ENCODE results near the gene UNC13C. TPM values are rescaled to one million over a fixed set of nuclear protein-coding genes. Genes with fewer than 3 reads are reported as not detected.

The UNC13C gene
- total and polyA plus RNA-seq, 4 donors: 0.05 to 16.0 (median 0.12) TPM; not detected in 1

GRCh38 chr15:54127574-54127973, 149.3 kb downstream of the UNC13C start:
- Histone ChIP-seq H3K9ac (ENCODE audit: insufficient read depth in 1 of 2, low read length in 2 of 2) (no peak overlapping the region), H3K27ac (ENCODE audit: low read depth in 1 of 2, low read length in 1 of 2) (no peak overlapping the region), H3K36me3 (ENCODE audit: control insufficient read depth in 4 of 4, insufficient read depth in 4 of 4, low read length in 4 of 4) (no peaks in the 10 kb centered on the region), H3K9me3 (ENCODE audit: control insufficient read depth in 4 of 4, insufficient read depth in 3 of 4, low read length in 3 of 4) (no peaks in the 10 kb centered on the region), H3K4me1 (ENCODE audit: control insufficient read depth in 5 of 5, insufficient read depth in 5 of 5, low read length in 5 of 5) (no peaks in the 10 kb centered on the region), H3K4me3 (no peak overlapping the region), H3K27me3 (ENCODE audit: control insufficient read depth in 3 of 3, insufficient read depth in 3 of 3, low read length in 2 of 3) (no peaks in the 10 kb centered on the region)
- ATAC-seq (ENCODE audit: insufficient read depth, low FRiP score) (no peak), DNase-seq (no peak)
- no peak for TF ChIP-seq CTCF (IDR thresholded peaks at IDR 0.05; ENCODE audit: control extremely low read depth, extremely low read depth)
- WGBS, 2 donors: 92 to 97% methylated on average over 2 of the region's 2 CpGs

- H3K36me3 ChIP-seq (ENCODE audit: control insufficient read depth in 4 of 4, insufficient read depth in 4 of 4, low read length in 4 of 4): no peaks in the 10 kb centered on the region
- TF ChIP-seq CTCF (IDR thresholded peaks at IDR 0.05; ENCODE audit: control extremely low read depth, extremely low read depth): no peak
- no peak overlapping the region for H3K27ac ChIP-seq (ENCODE audit: low read depth in 1 of 2, low read length in 1 of 2)
- ATAC-seq (ENCODE audit: insufficient read depth, low FRiP score) (no peak), DNase-seq (no peak)
- no peaks in the 10 kb centered on the region for H3K9me3 ChIP-seq (ENCODE audit: control insufficient read depth in 4 of 4, insufficient read depth in 3 of 4, low read length in 3 of 4)
- no peak overlapping the region for H3K4me3 ChIP-seq
- WGBS, 2 donors: 67 to 78% methylated on average over 3 of the region's 3 CpGs
- no peaks in the 10 kb centered on the region for H3K4me1 ChIP-seq (ENCODE audit: control insufficient read depth in 5 of 5, insufficient read depth in 5 of 5, low read length in 5 of 5)
- H3K9ac ChIP-seq (ENCODE audit: insufficient read depth in 1 of 2, low read length in 2 of 2): no peak overlapping the region
- H3K27me3 ChIP-seq (ENCODE audit: control insufficient read depth in 3 of 3, insufficient read depth in 3 of 3, low read length in 2 of 3): no peaks in the 10 kb centered on the region
These were observed 153.2 kb downstream of the UNC13C start for GRCh38 chr15:54131410-54131809.

- 63 to 67% methylated on average over 1 of the region's 1 CpG for WGBS, 2 donors
- Histone ChIP-seq H3K9ac (ENCODE audit: insufficient read depth in 1 of 2, low read length in 2 of 2) (no peak overlapping the region), H3K9me3 (ENCODE audit: control insufficient read depth in 4 of 4, insufficient read depth in 3 of 4, low read length in 3 of 4) (no peaks in the 10 kb centered on the region), H3K27ac (ENCODE audit: low read depth in 1 of 2, low read length in 1 of 2) (no peak overlapping the region), H3K36me3 (ENCODE audit: control insufficient read depth in 4 of 4, insufficient read depth in 4 of 4, low read length in 4 of 4) (peaks cover 0 to 9% (median 0%) of the 10 kb centered on the region in 4 donors), H3K4me3 (no peak overlapping the region), H3K4me1 (ENCODE audit: control insufficient read depth in 5 of 5, insufficient read depth in 5 of 5, low read length in 5 of 5) (no peaks in the 10 kb centered on the region), H3K27me3 (ENCODE audit: control insufficient read depth in 3 of 3, insufficient read depth in 3 of 3, low read length in 2 of 3) (no peaks in the 10 kb centered on the region)
- no peak for ATAC-seq (ENCODE audit: insufficient read depth, low FRiP score)
- DNase-seq: no peak
- TF ChIP-seq CTCF (IDR thresholded peaks at IDR 0.05; ENCODE audit: control extremely low read depth, extremely low read depth): no peak
These were observed 170.9 kb downstream of the UNC13C start for GRCh38 chr15:54149115-54149531.

- 25 to 51% methylated on average over 4 of the region's 4 CpGs for WGBS, 2 donors
- Histone ChIP-seq H3K4me1 (ENCODE audit: control insufficient read depth in 5 of 5, insufficient read depth in 5 of 5, low read length in 5 of 5) (no peaks in the 10 kb centered on the region), H3K27me3 (ENCODE audit: control insufficient read depth in 3 of 3, insufficient read depth in 3 of 3, low read length in 2 of 3) (no peaks in the 10 kb centered on the region), H3K9ac (ENCODE audit: insufficient read depth in 1 of 2, low read length in 2 of 2) (no peak overlapping the region), H3K4me3 (no peak overlapping the region), H3K36me3 (ENCODE audit: control insufficient read depth in 4 of 4, insufficient read depth in 4 of 4, low read length in 4 of 4) (peaks cover 0 to 9% (median 0%) of the 10 kb centered on the region in 4 donors), H3K27ac (ENCODE audit: low read depth in 1 of 2, low read length in 1 of 2) (no peak overlapping the region), H3K9me3 (ENCODE audit: control insufficient read depth in 4 of 4, insufficient read depth in 3 of 4, low read length in 3 of 4) (no peaks in the 10 kb centered on the region)
- ATAC-seq (ENCODE audit: insufficient read depth, low FRiP score): no peak
- no peak for DNase-seq
- no peak for TF ChIP-seq CTCF (IDR thresholded peaks at IDR 0.05; ENCODE audit: control extremely low read depth, extremely low read depth)
These were observed 172.0 kb downstream of the UNC13C start for GRCh38 chr15:54150255-54150654.

Data from lung (tissue), 12 donors.